ENCODE measurements around the gene NMNAT2. TPM values are rescaled to one million over a fixed set of nuclear protein-coding genes. Genes with fewer than 3 reads are reported as not detected.

Gene NMNAT2
- total RNA-seq, 1 experiment from 2014 or later = 11.4 TPM

GRCh38 chr1:183230413-183230812 is 187.8 kb downstream of the NMNAT2 start:
- Histone ChIP-seq H2BK5ac (ENCODE audit: insufficient read length, low read length) (no peak overlapping the region), H3K4me2 (ENCODE audit: insufficient read depth, insufficient read length, low read length) (no peak overlapping the region), H3K23me2 (ENCODE audit: insufficient read length, low read depth, low read length, poor library complexity, severe bottlenecking) (peaks cover 7% of the 10 kb centered on the region), H3K9me3 (ENCODE audit: control insufficient read depth, low read depth, low read length) (no peaks in the 10 kb centered on the region), H3K27me3 (ENCODE audit: insufficient read depth, low read length) (no peaks in the 10 kb centered on the region), H4K20me1 (ENCODE audit: control insufficient read depth, insufficient read depth, insufficient read length) (no peaks in the 10 kb centered on the region), H2BK20ac (ENCODE audit: low read depth, low read length, poor library complexity, severe bottlenecking) (no peak overlapping the region), H3K9ac (ENCODE audit: extremely low read depth, insufficient read length, low read length) (no peak overlapping the region), H3K27ac (ENCODE audit: insufficient read length, low read depth, low read length) (no peak overlapping the region), H2BK15ac (ENCODE audit: low read depth, low read length) (no peak overlapping the region), H3K79me2 (ENCODE audit: insufficient read depth, low read length) (no peaks in the 10 kb centered on the region), H3K79me1 (ENCODE audit: insufficient read depth, low read depth, low read length, poor library complexity, severe bottlenecking) (no peaks in the 10 kb centered on the region), H3K4ac (ENCODE audit: low read depth, low read length) (no peak overlapping the region), H3K4me1 (ENCODE audit: insufficient read depth, low read length) (peaks cover 20% of the 10 kb centered on the region; the same call in 1 of the 2 replicates), H2AK5ac (ENCODE audit: insufficient read length, low read length) (no peak overlapping the region), H3K23ac (ENCODE audit: insufficient read length, low read depth, low read length) (no peak overlapping the region), H2AFZ (ENCODE audit: low read length) (no peak overlapping the region), H3K56ac (ENCODE audit: insufficient read length, low read depth, low read length) (no peak overlapping the region), H4K91ac (ENCODE audit: insufficient read length, low read depth, low read length) (no peak overlapping the region), H4K5ac (ENCODE audit: insufficient read length, low read depth, low read length) (no peak overlapping the region), H2BK12ac (ENCODE audit: insufficient read length, low read depth, low read length) (no peak overlapping the region), H3K14ac (ENCODE audit: insufficient read depth, low read length) (no peak overlapping the region), H4K8ac (replicated peaks; ENCODE audit: insufficient read length, low read depth, low read length) (no peak overlapping the region), H2BK120ac (ENCODE audit: low read depth, low read length, poor library complexity, severe bottlenecking) (no peak overlapping the region), H3K18ac (ENCODE audit: insufficient read length, low read depth, low read length) (no peak overlapping the region), H3T11ph (ENCODE audit: low read length) (no peak overlapping the region)
- no peak for DNase-seq
- no peaks in the 10 kb centered on the region for H3K9me3 Mint-ChIP-seq
- no peak overlapping the region for H3K4me3 Mint-ChIP-seq
- H3K36me3 Mint-ChIP-seq (ENCODE audit: insufficient read depth in 1 of 3, low read depth in 3 of 3) = no peaks in the 10 kb centered on the region; a peak in 1 of 7 replicates
- no peak for TF ChIP-seq CTCF (conservative IDR thresholded peaks at IDR 0.05)
- H3K4me1 Mint-ChIP-seq = peaks cover 26 to 38% of the 10 kb centered on the region in 2 experiments
- no peaks in the 10 kb centered on the region for H3K27me3 Mint-ChIP-seq (ENCODE audit: low read depth)
- H3K27ac Mint-ChIP-seq = no peak overlapping the region
- WGBS (ENCODE audit: extremely low coverage, insufficient read length, low lambda C conversion rate) = no CpG with 5 or more reads among the region's 2 CpGs
